Measurements from ENCODE around the gene TMEM125.

Gene TMEM125

GRCh38 chr1:43247256-43247921 lies 22.4 kb upstream of the TMEM125 start:
- no peak for DNase-seq

- DNase-seq = no peak
These were observed 19.4 kb upstream of the TMEM125 start for GRCh38 chr1:43250351-43250761.

- no peak for DNase-seq
These were observed 18.8 kb upstream of the TMEM125 start for GRCh38 chr1:43251024-43251423.

GRCh38 chr1:43252225-43252624 lies 17.6 kb upstream of the TMEM125 start:
- DNase-seq = no peak

- DNase-seq = no peak
These were observed 16.6 kb upstream of the TMEM125 start for GRCh38 chr1:43253173-43253572.

GRCh38 chr1:43253876-43254275 lies 15.9 kb upstream of the TMEM125 start:
- DNase-seq = no peak

- DNase-seq = no peak
These were observed 14.2 kb upstream of the TMEM125 start for GRCh38 chr1:43255438-43256210.

GRCh38 chr1:43256675-43257570 lies 12.9 kb upstream of the TMEM125 start:
- DNase-seq = no peak

GRCh38 chr1:43258370-43258769 lies 11.4 kb upstream of the TMEM125 start:
- DNase-seq = no peak

GRCh38 chr1:43265431-43265830 lies 4.4 kb upstream of the TMEM125 start:
- no peak for DNase-seq

GRCh38 chr1:43266881-43267280 lies 2.9 kb upstream of the TMEM125 start:
- DNase-seq = no peak

- DNase-seq = no peak
These were observed 2.4 kb upstream of the TMEM125 start for GRCh38 chr1:43267291-43267805.

- no peak for DNase-seq
These were observed 1.9 kb upstream of the TMEM125 start for GRCh38 chr1:43267818-43268425.

GRCh38 chr1:43270421-43271095 lies 775 bp downstream of the TMEM125 start:
- no peak for DNase-seq

GRCh38 chr1:43271186-43272118 lies 1.7 kb downstream of the TMEM125 start:
- no peak for DNase-seq

- DNase-seq = no peak
These were observed 2.4 kb downstream of the TMEM125 start for GRCh38 chr1:43272161-43272560.

- no peak for DNase-seq
These were observed 3.1 kb downstream of the TMEM125 start for GRCh38 chr1:43272576-43273571.

GRCh38 chr1:43273708-43274107 lies 3.9 kb downstream of the TMEM125 start:
- DNase-seq = no peak

GRCh38 chr1:43274125-43274803 lies 4.5 kb downstream of the TMEM125 start:
- DNase-seq = no peak

All from right hindlimb (tissue), 1 donor.